GM12891 (cell line): ENCODE data around the gene DCDC2.

ENCODE experiments used
- POLR2A ChIP-seq: IDR thresholded peaks from 2 replicates; pipeline ENCODE4 v1.6.1; 2011; ENCODE audit warnings: low read depth, low read length, control low read depth
- POLR2AphosphoS5 ChIP-seq: IDR thresholded peaks from 2 replicates; pipeline ENCODE4 v1.6.1; 2011; ENCODE audit warnings: low read depth, low read length, control low read depth
- TAF1 ChIP-seq: IDR thresholded peaks from 2 replicates; pipeline ENCODE4 v1.6.1; 2011; ENCODE audit warnings: low read depth, low read length, control low read depth

- TF ChIP-seq POLR2AphosphoS5 (no peak), POLR2A (no peak), TAF1 (no peak)
Observed at GRCh38 chr6:24394061-24394779, 36.4 kb upstream of the DCDC2 start.
